ENCODE measurements around the gene CALML6.

The CALML6 gene

GRCh38 chr1:1945782-1946393 is 30.8 kb downstream of the CALML6 start:
- no peak for DNase-seq

- DNase-seq = no peak
These were observed 31.5 kb downstream of the CALML6 start for GRCh38 chr1:1946540-1946939.

- peak in 2 of 3 experiments; percentile 42 to 82 for DNase-seq
These were observed 32.4 kb downstream of the CALML6 start for GRCh38 chr1:1947493-1947892.

- no peak for DNase-seq
These were observed 33.7 kb downstream of the CALML6 start for GRCh38 chr1:1948783-1949182.

GRCh38 chr1:1950940-1951339 is 35.9 kb downstream of the CALML6 start:
- DNase-seq = no peak

GRCh38 chr1:1954015-1954414 is 39.0 kb downstream of the CALML6 start:
- no peak for DNase-seq

GRCh38 chr1:1954831-1955441 is 39.9 kb downstream of the CALML6 start:
- DNase-seq = no peak

GRCh38 chr1:1955621-1956094 is 40.6 kb downstream of the CALML6 start:
- no peak for DNase-seq

- DNase-seq = peak in 1 of 3 experiments; percentile 18
These were observed 41.0 kb downstream of the CALML6 start for GRCh38 chr1:1956101-1956500.

- DNase-seq = no peak
These were observed 41.8 kb downstream of the CALML6 start for GRCh38 chr1:1956586-1957532.

- no peak for DNase-seq
These were observed 42.5 kb downstream of the CALML6 start for GRCh38 chr1:1957533-1957961.

GRCh38 chr1:1958071-1958541 is 43.0 kb downstream of the CALML6 start:
- no peak for DNase-seq

GRCh38 chr1:1959459-1959839 is 44.4 kb downstream of the CALML6 start:
- DNase-seq = no peak

GRCh38 chr1:1959840-1960479 is 44.9 kb downstream of the CALML6 start:
- DNase-seq = peak; percentile 32 to 81 (median 59)

- DNase-seq = no peak
These were observed 45.6 kb downstream of the CALML6 start for GRCh38 chr1:1960480-1961196.

GRCh38 chr1:1962752-1963151 is 47.7 kb downstream of the CALML6 start:
- DNase-seq = no peak

- DNase-seq = no peak
These were observed 48.5 kb downstream of the CALML6 start for GRCh38 chr1:1963570-1963969.

GRCh38 chr1:1964811-1965210 is 49.8 kb downstream of the CALML6 start:
- DNase-seq = no peak

GRCh38 chr1:1965546-1965945 is 50.5 kb downstream of the CALML6 start:
- DNase-seq = no peak

GRCh38 chr1:1966071-1966740 is 51.1 kb downstream of the CALML6 start:
- DNase-seq = no peak

All from NCI-H1417 (cell line).